ENCODE data around the gene TSHZ3. TPM values are rescaled to one million over a fixed set of nuclear protein-coding genes. Genes with fewer than 3 reads are reported as not detected.

The TSHZ3 gene
- total and polyA plus RNA-seq, 9 of the 15 experiments (the other 6 are each of a cell fraction or from before 2014, with no cell fraction given): 0.03 to 0.13 (median 0.05) TPM; not detected in 5

- H3K9me3 ChIP-seq (replicated peaks; ENCODE audit: control insufficient read depth, insufficient read depth, low read depth, low read length): no peaks in the 10 kb centered on the region
- in situ Hi-C loops (cut with MboI): no loop called here
- no peak overlapping the region for H2AFZ ChIP-seq (ENCODE audit: low read depth, low read length)
- H3K27me3 ChIP-seq (ENCODE audit: control insufficient read depth in 2 of 2, insufficient read depth in 2 of 2, low read length in 2 of 2): peaks cover 24 to 50% of the 10 kb centered on the region in 2 experiments
- intact Hi-C loops (cut with micrococcal nuclease): no loop called here
- H3K36me3 ChIP-seq (ENCODE audit: control insufficient read depth, insufficient read depth, low read length): no peaks in the 10 kb centered on the region
- no peaks in the 10 kb centered on the region for H4K20me1 ChIP-seq (replicated peaks; ENCODE audit: control insufficient read depth, insufficient read depth, low read length)
- H3K4me3 ChIP-seq: no peak overlapping the region
- peak; percentile 52 to 74 (median 72) for DNase-seq (ENCODE audit: extremely low read depth in 1 of 4, low spot score in 3 of 4)
- no peak overlapping the region for H3K27ac ChIP-seq (ENCODE audit: extremely low read depth, low read depth, low read length)
- no peak for FAIRE-seq
- no peak overlapping the region for H3K9ac ChIP-seq (ENCODE audit: insufficient read depth in 1 of 2, low read depth in 2 of 2, low read length in 2 of 2)
- peaks cover 0 to 3% of the 10 kb centered on the region in 2 experiments; a peak in 2 of 5 replicates for H3K4me1 ChIP-seq (replicated peaks in 1 of 2; ENCODE audit: control insufficient read depth in 2 of 2, insufficient read depth in 2 of 2, low read length in 2 of 2)
- ChIA-PET POLR2A (no interaction called here), CTCF (ENCODE audit: low intra/inter-chr PET ratio) (interaction anchor here (0.7 kb wide), 1 partner anchor 247 kb away, joined by 4 read pairs; no protein-coding TSS in a partner anchor)
- BruUV-seq (replicated peaks): no TSS peak
- peak; percentile 90 for ATAC-seq
- WGBS (ENCODE audit: insufficient coverage, low coverage, missing lambda C conversion rate): 8% methylated on average over 31 of the region's 33 CpGs
- no peaks in the 10 kb centered on the region for H3K9me1 ChIP-seq (ENCODE audit: control insufficient read depth, insufficient read depth, low read length)
- H3K4me2 ChIP-seq (ENCODE audit: insufficient read depth, low read length): no peak overlapping the region
- no peaks in the 10 kb centered on the region for H3K79me2 ChIP-seq (ENCODE audit: control insufficient read depth, insufficient read depth, low read length)
- TF ChIP-seq PCBP1 (IDR thresholded peaks at IDR 0.05; ENCODE audit: low read depth, low read length, poor library complexity, severe bottlenecking) (peak; percentile 79), NFYB (IDR thresholded peaks at IDR 0.05; ENCODE audit: extremely low read depth, insufficient read length) (no peak), CTCF (IDR thresholded peaks at IDR 0.05 in 2 of 3, conservative IDR thresholded peaks at IDR 0.05 in 1 of 3; ENCODE audit: insufficient read depth in 2 of 3, low read depth in 1 of 3, low read length in 3 of 3) (peak; percentile 39 to 69 (median 56); a peak in 5 of 6 replicates), SMAD2 (IDR thresholded peaks at IDR 0.05; ENCODE audit: low read depth, low read length) (no peak), ELK1 (CRISPR knock-in tag; IDR thresholded peaks at IDR 0.05) (no peak), U2AF1 (optimal IDR thresholded peaks at IDR 0.05; ENCODE audit: low read depth, low read length) (no peak), EHMT2 (IDR thresholded peaks at IDR 0.05) (no peak), IRF1 (CRISPR knock-in tag; IDR thresholded peaks at IDR 0.05; ENCODE audit: borderline replicate concordance) (no peak), THRB (CRISPR knock-in tag; conservative IDR thresholded peaks at IDR 0.05) (no peak), RAD21 (CRISPR knock-in tag; conservative IDR thresholded peaks at IDR 0.05 in 1 of 2, IDR thresholded peaks at IDR 0.05 in 1 of 2) (peak; percentile 41 to 51), ZBED1 (IDR thresholded peaks at IDR 0.05) (no peak), HNRNPK (IDR thresholded peaks at IDR 0.05; ENCODE audit: low read depth, low read length, poor library complexity, severe bottlenecking) (peak; percentile 50), LCOR (CRISPR knock-in tag; IDR thresholded peaks at IDR 0.05) (no peak), CBFA2T2 (conservative IDR thresholded peaks at IDR 0.05) (no peak), CHD2 (IDR thresholded peaks at IDR 0.05; ENCODE audit: low read depth, low read length) (no peak), SMC3 (conservative IDR thresholded peaks at IDR 0.05; ENCODE audit: insufficient read depth, low read depth, low read length) (peak; percentile 39; the same call in 1 of the 2 replicates), POLR3G (IDR thresholded peaks at IDR 0.05; ENCODE audit: extremely low read depth, insufficient read length, insufficient replicate concordance) (no peak)
These were observed 7.5 kb upstream of the TSHZ3 start for GRCh38 chr19:31356587-31357314.

Measured in K562 (cell line).